OCI-LY1 (cell line): ENCODE measurements around the gene SDK1.

Experiments
- CTCF ChIP-seq: fragments of 200-600 bp; sonication (generic), shearing (Covaris generic); IDR thresholded peaks from 2 replicates; pipeline ENCODE4 v1.5.1; 2017; ENCODE audit warnings: mild to moderate bottlenecking, antibody characterized with exemption, low read length, moderate library complexity, mixed read lengths
- EZH2 ChIP-seq: fragments of 200-600 bp; sonication (generic), shearing (Covaris generic); IDR thresholded peaks from 2 replicates; pipeline ENCODE4 v1.8.0; 2017; ENCODE audit warnings: borderline replicate concordance, mixed run types, mild to moderate bottlenecking, antibody characterized with exemption, low read length, moderate library complexity, mixed read lengths

GRCh38 chr7:3887096-3887690 lies 586.1 kb downstream of the SDK1 start:
- TF ChIP-seq CTCF: no peak
- TF ChIP-seq EZH2: no peak
